Stimulated activated CD4-positive, alpha-beta T cell treated with anti-CD3 and anti-CD28 coated beads, Interleukin-1b, Interleukin-23, amount 100 ng/mL, for 48 hours (primary cell): Measurements from ENCODE around the gene ST7.
"Not testable (repeated sequence)": the region's sequence is repeated elsewhere in the genome, so short reads cannot be mapped to it uniquely, and the experiment has no call there.

Source experiments
- DNase-seq: peaks from one replicate; pipeline ENCODE4 v3.0.0-alpha.2; 2020

ST7 gene

GRCh38 chr7:117243390-117243789, 290.1 kb downstream of the ST7 start:
- DNase-seq: no peak

- DNase-seq: not testable (repeated sequence)
These were observed 292.4 kb downstream of the ST7 start for GRCh38 chr7:117245703-117246102.

DNA sequence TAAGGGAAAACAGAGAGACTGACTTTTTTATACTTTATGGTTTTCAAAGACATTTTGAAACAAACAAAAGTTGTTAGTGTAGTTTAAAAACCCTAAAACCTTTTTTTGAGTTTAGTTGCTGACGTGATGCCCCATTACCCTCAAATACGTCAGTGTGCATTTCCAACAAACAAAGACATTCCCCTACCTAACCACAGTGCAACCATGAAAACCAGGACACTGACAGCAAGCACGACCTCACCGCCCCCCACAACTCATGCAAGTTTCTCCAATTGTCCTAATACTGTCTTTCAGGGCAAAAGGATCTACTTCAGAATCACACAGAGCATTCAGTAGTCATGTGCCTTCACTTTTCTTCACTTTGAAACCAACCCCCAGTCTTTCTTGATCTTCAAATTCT, 294.5 kb downstream of the ST7 start:
- DNase-seq: no peak

DNA sequence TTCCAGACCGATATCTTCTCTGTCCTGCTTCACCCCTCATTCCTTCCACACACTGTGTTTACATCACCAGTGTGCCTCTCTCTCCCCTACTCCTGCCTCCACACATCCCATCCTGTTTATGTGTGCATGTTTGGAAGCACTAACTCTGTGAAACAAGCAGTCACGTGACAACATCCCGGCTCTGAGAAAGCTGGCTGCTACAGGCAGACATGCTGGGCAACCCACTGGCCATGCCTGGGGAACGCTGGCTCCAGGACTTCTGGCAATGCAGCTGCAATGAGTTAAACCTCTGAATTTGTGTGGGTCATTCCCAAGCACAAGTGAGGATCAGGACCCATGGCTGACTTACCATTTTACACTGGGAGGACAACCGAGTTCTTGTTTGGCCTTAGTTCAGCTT, 295.5 kb downstream of the ST7 start:
- no peak for DNase-seq

- DNase-seq: no peak
These were observed 296.4 kb downstream of the ST7 start for GRCh38 chr7:117249696-117250095.

DNA sequence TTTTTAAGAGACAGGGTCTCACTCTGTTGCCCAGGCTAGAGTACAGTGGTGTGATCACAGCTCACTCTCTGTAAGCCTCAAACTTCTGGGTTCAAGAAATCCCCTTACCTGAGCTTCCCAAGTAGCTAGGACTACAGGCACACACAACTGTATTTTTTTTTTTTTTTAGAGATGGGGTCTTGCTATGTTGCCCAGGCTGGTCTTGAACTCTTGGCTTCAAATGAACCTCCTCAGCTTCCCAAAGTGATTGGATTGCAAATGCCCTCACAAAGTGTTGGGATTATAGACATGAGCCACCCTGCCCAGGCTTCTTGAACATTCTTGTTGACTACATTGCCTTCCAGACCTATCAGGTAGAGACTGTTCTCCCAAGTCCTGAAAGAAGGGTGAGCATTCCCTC, 296.9 kb downstream of the ST7 start:
- DNase-seq: no peak

DNA sequence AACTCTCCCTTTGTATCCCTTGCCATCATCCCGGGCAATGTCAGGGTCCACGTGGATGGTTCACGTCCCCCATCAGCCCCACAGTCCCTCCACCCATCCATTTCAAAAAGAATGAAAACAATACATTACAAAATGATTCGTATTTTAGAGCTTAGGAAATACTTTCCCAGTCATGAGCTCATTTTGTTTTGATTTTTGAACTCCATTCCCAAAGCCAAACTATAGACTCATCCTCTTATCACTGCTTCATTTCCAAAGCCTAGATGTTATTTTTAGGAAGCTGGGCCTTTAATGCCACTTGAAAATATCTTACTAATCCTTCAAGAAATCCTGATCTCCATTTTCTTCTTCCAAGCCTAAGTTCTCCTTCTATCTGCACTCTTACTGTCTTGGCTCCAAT, 297.5 kb downstream of the ST7 start:
- DNase-seq: no peak

DNA sequence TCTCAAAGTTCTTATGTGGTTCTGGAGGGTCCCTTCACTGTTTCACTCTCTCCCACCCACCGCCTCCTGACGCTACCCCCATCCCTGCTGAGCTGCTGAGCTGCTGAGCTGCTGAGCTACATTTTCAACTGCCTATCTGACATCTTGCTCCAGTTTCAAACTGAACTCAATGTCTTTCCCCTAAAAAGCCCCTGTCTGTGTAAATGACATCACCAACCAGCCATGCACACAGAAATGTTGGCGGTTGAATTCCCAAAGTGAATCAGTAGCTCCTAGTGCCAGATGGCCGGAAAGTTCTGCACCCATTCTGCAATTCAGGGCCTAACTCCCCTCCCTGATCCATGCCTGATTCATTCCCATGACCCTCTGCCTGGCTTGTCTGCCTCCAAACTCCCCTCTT, 298.4 kb downstream of the ST7 start:
- no peak for DNase-seq

DNA sequence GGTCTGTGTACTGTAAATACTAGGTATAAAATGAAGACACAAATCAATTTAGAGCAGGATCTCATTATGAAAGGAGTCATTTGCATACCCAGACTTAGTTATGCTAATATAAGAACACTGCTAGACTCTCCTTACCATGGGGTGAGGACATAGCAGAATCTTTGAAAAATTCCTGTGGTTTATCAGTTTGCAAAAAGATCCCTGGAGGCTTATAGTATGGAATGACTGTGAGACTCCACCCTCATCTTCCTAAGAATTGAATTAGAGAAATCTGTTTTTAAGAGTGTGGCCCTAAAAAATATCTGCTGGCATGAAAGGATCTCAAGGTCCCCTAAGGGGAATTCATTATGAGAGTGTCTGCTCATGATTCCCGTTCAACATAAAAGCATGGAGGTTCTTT, 306.3 kb downstream of the ST7 start:
- no peak for DNase-seq

GRCh38 chr7:117262546-117262945, 309.2 kb downstream of the ST7 start:
- no peak for DNase-seq

- DNase-seq: no peak
These were observed 311.4 kb downstream of the ST7 start for GRCh38 chr7:117264716-117265115.

GRCh38 chr7:117269417-117269816, 316.1 kb downstream of the ST7 start:
- DNase-seq: no peak

- no peak for DNase-seq
These were observed 316.6 kb downstream of the ST7 start for GRCh38 chr7:117269886-117270285.

GRCh38 chr7:117270371-117270770, 317.1 kb downstream of the ST7 start:
- no peak for DNase-seq

GRCh38 chr7:117271566-117271965, 318.3 kb downstream of the ST7 start:
- DNase-seq: no peak

- DNase-seq: no peak
These were observed 318.9 kb downstream of the ST7 start for GRCh38 chr7:117272017-117272759.

DNA sequence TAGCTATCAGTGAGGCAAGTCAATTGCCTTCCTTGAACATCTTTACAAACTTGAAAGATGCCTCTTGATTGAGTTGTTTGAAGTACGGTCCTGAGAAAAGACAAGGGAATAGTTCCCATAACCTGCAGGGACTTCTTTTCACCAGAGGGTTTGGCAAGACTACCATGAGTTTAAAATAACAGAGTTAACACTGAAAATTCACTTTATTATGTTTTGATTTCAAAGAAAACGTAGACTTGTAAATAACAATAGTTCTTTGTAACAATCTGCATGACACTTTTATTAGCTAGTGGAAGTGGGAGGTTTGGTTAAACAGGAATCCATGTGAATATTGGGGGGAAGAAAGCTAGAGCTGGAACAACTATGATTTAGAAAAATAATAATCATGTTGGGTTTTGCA, 320.0 kb downstream of the ST7 start:
- DNase-seq: no peak

- DNase-seq: no peak
These were observed 320.5 kb downstream of the ST7 start for GRCh38 chr7:117273814-117274225.

GRCh38 chr7:117274951-117275350, 321.6 kb downstream of the ST7 start:
- no peak for DNase-seq

DNA sequence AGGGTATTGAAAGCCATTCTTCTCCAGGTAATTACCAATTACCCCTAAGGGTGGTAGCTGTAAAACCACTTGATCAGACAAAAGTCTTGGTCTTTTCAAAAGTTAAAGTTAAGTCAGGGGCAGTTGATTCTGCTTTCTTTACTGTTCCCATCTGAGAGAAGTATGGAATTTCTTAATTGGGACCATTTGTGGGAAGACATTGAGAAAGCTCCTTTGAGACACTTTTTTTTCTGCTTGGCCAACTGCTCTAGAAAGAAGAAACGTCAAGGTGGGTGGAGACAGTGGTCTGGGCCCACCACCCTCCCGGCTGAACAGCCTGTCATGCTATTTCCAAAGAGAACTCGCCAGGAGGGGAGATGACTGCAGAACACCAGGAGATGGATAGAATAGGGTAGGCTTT, 324.3 kb downstream of the ST7 start:
- no peak for DNase-seq

GRCh38 chr7:117278040-117278439, 324.7 kb downstream of the ST7 start:
- DNase-seq: no peak

DNA sequence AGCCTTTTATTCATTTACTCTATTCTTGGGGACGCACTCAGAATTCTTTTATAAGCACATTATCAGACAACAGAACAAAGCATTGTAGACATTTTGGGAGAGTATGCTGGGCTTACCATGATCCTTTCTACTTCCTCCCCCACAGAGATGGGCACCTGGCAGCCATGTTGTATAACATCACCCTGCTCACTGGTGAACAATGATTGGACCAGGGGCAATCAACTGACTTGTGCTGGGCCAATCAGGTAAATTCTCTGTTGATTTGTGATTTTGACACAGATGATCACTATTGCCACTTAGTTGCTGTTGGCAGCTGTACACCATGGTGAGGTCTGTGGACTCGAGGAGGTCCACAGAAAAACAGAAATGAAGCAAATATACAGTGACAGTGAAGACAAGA, 325.9 kb downstream of the ST7 start:
- no peak for DNase-seq
